ENCODE measurements around the gene SMURF1.
A peak's percentile ranks its signal among the peaks of the same experiment; 100 is the strongest.
"Not testable (repeated sequence)": the region's sequence is repeated elsewhere in the genome, so short reads cannot be mapped to it uniquely, and the experiment has no call there.

Gene SMURF1

DNA sequence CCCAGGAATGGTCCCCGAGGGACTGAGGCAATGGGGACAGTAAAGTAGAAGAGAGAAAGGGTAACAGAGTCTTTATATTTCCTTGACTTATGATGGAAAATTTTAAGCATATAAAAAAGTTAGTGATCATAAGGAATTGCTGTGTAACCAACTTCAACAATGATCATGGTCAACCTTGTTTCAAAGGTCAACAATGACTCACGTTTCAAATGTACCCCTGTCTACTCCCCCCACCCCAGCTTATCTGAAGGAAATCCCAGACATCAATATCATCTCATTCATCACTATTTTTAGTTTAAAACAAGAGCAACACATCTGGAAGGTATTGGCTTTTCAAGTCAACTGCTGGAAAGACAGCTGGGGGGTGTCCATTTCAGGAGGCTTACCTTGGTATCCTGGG lies 92.9 kb downstream of the SMURF1 start:
- TF ChIP-seq, protein P1, sequence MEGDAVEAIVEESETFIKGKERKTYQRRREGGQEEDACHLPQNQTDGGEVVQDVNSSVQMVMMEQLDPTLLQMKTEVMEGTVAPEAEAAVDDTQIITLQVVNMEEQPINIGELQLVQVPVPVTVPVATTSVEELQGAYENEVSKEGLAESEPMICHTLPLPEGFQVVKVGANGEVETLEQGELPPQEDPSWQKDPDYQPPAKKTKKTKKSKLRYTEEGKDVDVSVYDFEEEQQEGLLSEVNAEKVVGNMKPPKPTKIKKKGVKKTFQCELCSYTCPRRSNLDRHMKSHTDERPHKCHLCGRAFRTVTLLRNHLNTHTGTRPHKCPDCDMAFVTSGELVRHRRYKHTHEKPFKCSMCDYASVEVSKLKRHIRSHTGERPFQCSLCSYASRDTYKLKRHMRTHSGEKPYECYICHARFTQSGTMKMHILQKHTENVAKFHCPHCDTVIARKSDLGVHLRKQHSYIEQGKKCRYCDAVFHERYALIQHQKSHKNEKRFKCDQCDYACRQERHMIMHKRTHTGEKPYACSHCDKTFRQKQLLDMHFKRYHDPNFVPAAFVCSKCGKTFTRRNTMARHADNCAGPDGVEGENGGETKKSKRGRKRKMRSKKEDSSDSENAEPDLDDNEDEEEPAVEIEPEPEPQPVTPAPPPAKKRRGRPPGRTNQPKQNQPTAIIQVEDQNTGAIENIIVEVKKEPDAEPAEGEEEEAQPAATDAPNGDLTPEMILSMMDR (IDR thresholded peaks at IDR 0.05; ENCODE audit: low read depth, low read length): no peak
- DNase-seq (ENCODE audit: extremely low read depth, low read depth): no peak

DNA sequence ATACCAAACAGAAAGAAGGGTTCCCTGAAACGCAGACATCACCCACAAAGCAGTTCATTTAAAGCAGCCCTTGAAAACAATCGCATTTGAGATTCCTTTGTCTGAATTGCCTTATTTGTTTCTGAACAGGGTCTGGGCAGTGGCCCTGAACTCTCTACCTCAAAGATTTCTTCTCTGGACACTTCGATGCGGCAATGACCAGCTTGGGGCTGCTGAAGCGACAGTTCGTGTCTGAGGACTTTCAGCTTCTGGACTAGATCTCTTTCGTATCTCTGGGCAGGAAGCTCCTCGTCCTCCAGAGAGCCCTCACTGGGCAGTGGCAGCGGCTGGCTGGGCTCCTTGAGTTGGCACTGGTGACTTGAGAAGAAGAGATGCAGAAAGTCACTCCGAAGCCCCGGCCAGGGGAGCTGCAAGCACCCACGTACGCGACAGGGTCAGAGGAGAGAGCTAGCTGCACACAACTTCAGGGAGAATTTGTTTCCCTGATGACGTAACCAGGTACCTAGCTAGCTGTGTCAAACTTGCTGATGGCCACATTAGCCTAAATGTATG lies 96.3 kb downstream of the SMURF1 start:
- TF ChIP-seq, protein P1 (IDR thresholded peaks at IDR 0.05; ENCODE audit: low read depth, low read length): no peak
- no peak for DNase-seq (ENCODE audit: extremely low read depth, low read depth)

DNA sequence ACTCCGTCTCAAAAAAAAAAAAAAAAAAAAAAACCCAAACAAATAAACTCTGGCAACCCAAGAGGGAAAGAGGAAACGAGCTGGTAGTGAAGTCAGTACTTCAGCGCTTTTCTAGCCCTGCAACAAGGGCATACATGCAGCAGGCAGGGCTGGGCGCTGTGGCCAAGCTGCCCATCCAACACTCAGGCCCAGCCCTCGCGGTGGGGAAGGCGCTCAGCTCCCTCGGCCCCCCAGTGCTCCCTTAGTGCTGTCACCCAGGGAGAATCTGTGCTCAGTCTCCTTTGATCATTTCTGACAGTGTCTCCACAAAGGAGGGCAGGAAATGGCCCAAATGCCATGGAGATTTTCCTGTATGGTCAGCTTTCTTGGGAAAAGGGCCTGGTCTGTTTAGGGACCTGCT lies 97.2 kb downstream of the SMURF1 start:
- TF ChIP-seq, protein P1 (IDR thresholded peaks at IDR 0.05; ENCODE audit: low read depth, low read length): no peak
- no peak for DNase-seq (ENCODE audit: extremely low read depth, low read depth)

DNA sequence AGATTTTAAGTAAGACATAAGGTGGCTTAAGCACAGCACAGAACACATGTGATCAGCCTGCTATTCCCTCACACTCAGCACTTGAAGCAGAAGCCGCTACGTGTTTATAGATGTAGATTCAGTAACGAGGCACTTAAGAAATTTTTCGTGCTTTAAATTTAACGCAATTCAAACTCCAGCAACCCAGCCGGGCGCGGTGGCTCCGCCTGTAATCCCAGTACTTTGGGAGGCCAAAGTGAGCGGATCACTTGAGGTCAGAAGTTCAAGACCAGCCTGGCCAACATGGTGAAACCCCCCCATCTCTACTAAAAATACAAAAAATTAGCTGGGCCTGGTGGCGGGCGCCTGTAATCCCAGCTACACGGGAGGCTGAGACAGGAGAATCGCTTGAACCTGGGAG lies 97.6 kb downstream of the SMURF1 start:
- not testable (repeated sequence) for DNase-seq (ENCODE audit: extremely low read depth, low read depth)

DNA sequence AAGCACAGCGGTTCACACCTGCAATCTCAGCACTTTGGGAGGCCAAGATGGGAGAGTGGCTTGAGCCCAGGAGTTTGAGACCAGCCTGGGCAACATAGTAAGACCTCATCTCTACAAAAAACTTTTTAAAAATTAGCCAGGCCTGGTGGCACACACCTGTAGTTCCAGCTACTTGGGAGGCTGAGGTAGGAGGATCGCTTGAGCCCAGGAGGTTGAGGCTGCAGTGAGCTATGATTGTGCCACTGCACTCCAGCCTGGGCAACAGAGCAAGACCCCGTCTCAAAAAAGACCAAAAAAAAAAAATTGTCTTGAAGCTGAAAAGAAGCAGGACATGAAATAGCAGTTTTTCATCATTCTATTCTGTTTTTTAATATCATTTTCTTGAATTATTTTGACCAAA lies 99.0 kb downstream of the SMURF1 start:
- not testable (repeated sequence) for DNase-seq (ENCODE audit: extremely low read depth, low read depth)

DNA sequence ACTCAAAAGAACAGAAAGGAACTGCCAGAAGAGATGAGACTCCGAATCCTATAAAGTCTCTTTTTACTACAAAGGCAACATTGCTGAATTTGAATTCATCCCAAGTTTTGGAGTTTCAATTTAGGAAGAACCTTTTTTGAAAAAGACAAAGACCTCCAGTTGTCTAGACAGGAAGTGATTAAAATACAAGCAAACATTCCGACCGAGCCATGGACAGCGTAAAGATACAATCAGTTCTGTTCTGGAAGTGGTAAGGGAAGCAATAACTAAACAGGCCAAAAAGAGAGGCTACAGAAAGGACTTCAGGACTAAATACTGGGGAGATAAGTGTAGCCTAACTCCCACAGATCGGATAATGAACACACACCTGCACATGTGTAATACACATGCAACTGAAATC lies 101.0 kb downstream of the SMURF1 start:
- no peak for DNase-seq (ENCODE audit: extremely low read depth, low read depth)
- TF ChIP-seq, protein P1 (IDR thresholded peaks at IDR 0.05; ENCODE audit: low read depth, low read length): no peak

DNA sequence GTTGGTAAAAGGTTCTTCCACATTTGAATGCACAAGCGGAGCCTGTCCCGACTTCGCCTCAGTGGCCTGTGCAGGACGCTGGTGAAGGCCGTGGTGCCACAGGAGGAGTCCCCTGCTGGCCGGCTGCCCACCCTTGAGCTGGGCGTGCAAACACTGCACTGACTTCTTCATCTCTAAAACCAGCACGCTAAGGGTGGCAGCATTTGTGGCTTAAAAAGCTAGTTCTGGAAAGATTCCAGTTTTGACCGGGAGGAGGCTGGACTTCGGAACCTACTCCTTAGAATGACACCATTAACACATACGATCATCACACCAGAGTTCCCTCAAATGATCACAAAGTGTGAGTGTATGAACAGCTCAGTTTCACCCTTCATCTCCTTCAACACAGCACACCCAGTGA lies 102.4 kb downstream of the SMURF1 start:
- no peak for DNase-seq (ENCODE audit: extremely low read depth, low read depth)
- TF ChIP-seq, protein P1 (IDR thresholded peaks at IDR 0.05; ENCODE audit: low read depth, low read length): no peak

DNA sequence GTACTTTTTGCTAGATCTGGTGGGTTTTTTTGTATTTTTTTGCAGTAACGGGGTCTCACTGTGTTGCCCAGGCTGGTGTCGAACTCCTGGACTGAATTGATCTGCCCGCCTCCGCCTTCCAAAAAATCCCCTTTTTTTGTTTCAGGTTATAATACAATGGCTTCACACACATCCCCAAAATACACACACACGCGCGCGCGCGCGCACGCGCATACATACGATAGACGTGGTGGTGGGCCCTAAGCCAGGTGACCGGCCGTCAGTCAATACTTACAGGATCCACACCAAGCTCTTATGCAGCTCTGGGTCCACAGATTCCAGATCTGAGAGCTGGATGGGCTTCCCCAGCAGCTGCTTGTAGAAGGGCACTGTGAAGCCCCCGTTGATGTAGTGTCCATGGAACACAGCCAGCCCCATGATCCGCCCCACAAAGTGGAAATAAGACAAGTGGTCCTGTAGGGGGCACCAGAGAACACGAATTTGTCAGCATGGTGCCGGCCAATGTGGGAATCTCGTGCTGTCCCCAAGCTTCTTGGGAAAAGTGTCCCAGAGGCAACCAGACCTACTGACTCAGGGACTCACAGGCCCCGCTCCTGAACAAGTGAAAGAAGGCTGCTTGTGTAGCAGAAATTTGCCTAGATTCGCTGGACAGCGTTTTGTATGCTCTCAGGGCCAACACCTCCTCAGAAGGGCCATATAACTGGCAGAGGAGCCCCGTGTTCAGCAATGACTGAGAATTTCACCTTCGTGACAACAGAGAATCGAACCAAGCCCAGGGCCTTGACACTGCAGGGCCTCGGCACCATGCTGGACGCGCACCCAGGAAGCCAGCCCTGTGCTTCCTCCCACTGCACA lies 103.6 kb downstream of the SMURF1 start:
- DNase-seq (ENCODE audit: extremely low read depth, low read depth): peak; percentile 69
- TF ChIP-seq, protein P1 (IDR thresholded peaks at IDR 0.05; ENCODE audit: low read depth, low read length): peak; percentile 60
